C4-2B (cell line): ENCODE measurements around the gene STX18.

ENCODE experiments used
- ZFX ChIP-seq: fragments of 450-650 bp; IDR thresholded peaks from 2 replicates; pipeline ENCODE4 v1.6.1; 2017
- TF ChIP-seq, protein P1 (sequence below): fragments of 450-650 bp; conservative IDR thresholded peaks from 2 replicates; pipeline ENCODE4 v1.5.1; 2017; ENCODE audit warnings: mild to moderate bottlenecking

GRCh38 chr4:4392501-4393183 lies 149.2 kb downstream of the STX18 start:
- TF ChIP-seq, protein P1, sequence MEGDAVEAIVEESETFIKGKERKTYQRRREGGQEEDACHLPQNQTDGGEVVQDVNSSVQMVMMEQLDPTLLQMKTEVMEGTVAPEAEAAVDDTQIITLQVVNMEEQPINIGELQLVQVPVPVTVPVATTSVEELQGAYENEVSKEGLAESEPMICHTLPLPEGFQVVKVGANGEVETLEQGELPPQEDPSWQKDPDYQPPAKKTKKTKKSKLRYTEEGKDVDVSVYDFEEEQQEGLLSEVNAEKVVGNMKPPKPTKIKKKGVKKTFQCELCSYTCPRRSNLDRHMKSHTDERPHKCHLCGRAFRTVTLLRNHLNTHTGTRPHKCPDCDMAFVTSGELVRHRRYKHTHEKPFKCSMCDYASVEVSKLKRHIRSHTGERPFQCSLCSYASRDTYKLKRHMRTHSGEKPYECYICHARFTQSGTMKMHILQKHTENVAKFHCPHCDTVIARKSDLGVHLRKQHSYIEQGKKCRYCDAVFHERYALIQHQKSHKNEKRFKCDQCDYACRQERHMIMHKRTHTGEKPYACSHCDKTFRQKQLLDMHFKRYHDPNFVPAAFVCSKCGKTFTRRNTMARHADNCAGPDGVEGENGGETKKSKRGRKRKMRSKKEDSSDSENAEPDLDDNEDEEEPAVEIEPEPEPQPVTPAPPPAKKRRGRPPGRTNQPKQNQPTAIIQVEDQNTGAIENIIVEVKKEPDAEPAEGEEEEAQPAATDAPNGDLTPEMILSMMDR: no peak
- no peak for TF ChIP-seq ZFX
